HepG2 (cell line): ENCODE measurements around the gene ZNF3. TPM values are rescaled to one million over a fixed set of nuclear protein-coding genes. Genes with fewer than 3 reads are reported as not detected.

Experiments
- AHDC1 ChIP-seq: sonication (generic); formaldehyde crosslinking; IDR thresholded peaks from 2 replicates; pipeline ENCODE4 v1.5.1; 2020; ENCODE audit warnings: mild to moderate bottlenecking, missing genetic modification reagents, borderline replicate concordance
- ATAD3A ChIP-seq: sonication (generic); formaldehyde crosslinking; IDR thresholded peaks from 2 replicates; pipeline ENCODE4 v1.4.0; 2020; ENCODE audit warnings: missing genetic modification reagents
- CEBPG ChIP-seq: IDR thresholded peaks from 2 replicates; pipeline ENCODE4 v1.6.1; 2016
- KDM6A ChIP-seq: IDR thresholded peaks from 2 replicates; pipeline ENCODE4 v1.6.1; 2016; ENCODE audit warnings: low read depth
- NFE2 ChIP-seq: sonication (generic); formaldehyde crosslinking; IDR thresholded peaks from 2 replicates; pipeline ENCODE4 v1.4.0; 2020; ENCODE audit warnings: missing genetic modification reagents
- PTBP1 ChIP-seq: fragments of 200-400 bp; formaldehyde crosslinking; IDR thresholded peaks from 2 replicates; pipeline ENCODE4 v1.6.1; 2018; ENCODE audit warnings: low read length, low read depth; ENCODE audit not compliant: poor library complexity, severe bottlenecking
- USF2 ChIP-seq, 2 experiments: sonication (generic) in 1 of 2; formaldehyde crosslinking in 1 of 2; IDR thresholded peaks; 2 replicates each; pipeline versions ENCODE4 v1.5.1 to v1.6.1; 2011 to 2020; ENCODE audit warnings: borderline replicate concordance in 1 of 2, low read depth in 1 of 2, low read length in 1 of 2, mild to moderate bottlenecking in 1 of 2, missing genetic modification reagents in 1 of 2, moderate library complexity in 1 of 2
- ZNF33A ChIP-seq: sonication (generic); formaldehyde crosslinking; IDR thresholded peaks from 2 replicates; pipeline ENCODE4 v1.5.1; 2020; ENCODE audit warnings: missing genetic modification reagents, mild to moderate bottlenecking, moderate library complexity, borderline replicate concordance
- ZNF747 ChIP-seq: sonication (generic); formaldehyde crosslinking; IDR thresholded peaks from 2 replicates; pipeline ENCODE4 v1.8.1; 2023; ENCODE audit warnings: missing genetic modification reagents, mild to moderate bottlenecking, borderline replicate concordance
- polyA plus RNA-seq, 8 experiments: library from polyadenylated mRNA; depleted of rRNA in 3 of 8; stranded (reverse) in 7 of 8; unstranded in 1 of 8; fragments of >200 nt; fragmentation: Illumina TruSeq in 4 of 8; extraction: Trizol in 4 of 8; gene quantifications; 2 replicates each; pipeline versions ENCODE4 v1.2.1 to v1.2.3, GENCODE V29; 2011 to 2016; ENCODE audit warnings: low read depth in 4 of 8, missing spikeins in 1 of 8, mixed read lengths in 1 of 8; ENCODE audit not compliant: insufficient read depth in 1 of 8
- total RNA-seq, 5 experiments: library from RNA; depleted of rRNA; stranded (reverse); fragments of >200 nt; fragmentation: Illumina TruSeq; extraction: Trizol; gene quantifications; 2 replicates each; pipeline ENCODE4 v1.2.3, GENCODE V29; 2016; ENCODE audit warnings: low read depth in 1 of 5
- TF ChIP-seq, protein P1 (sequence below): sonication (generic); formaldehyde crosslinking; IDR thresholded peaks from 2 replicates; pipeline ENCODE4 v1.5.0; 2020; ENCODE audit warnings: mild to moderate bottlenecking, missing genetic modification reagents, borderline replicate concordance
- TF ChIP-seq, protein P2 (sequence below): IDR thresholded peaks from 2 replicates; pipeline ENCODE4 v1.6.1; 2016; ENCODE audit warnings: missing biosample characterization, missing genetic modification reagents, low read depth

The ZNF3 gene
- total and polyA plus RNA-seq, 2 of the 13 experiments (the other 11 are each of a cell fraction or from before 2014, with no cell fraction given): 33.7 to 56.9 TPM

DNA sequence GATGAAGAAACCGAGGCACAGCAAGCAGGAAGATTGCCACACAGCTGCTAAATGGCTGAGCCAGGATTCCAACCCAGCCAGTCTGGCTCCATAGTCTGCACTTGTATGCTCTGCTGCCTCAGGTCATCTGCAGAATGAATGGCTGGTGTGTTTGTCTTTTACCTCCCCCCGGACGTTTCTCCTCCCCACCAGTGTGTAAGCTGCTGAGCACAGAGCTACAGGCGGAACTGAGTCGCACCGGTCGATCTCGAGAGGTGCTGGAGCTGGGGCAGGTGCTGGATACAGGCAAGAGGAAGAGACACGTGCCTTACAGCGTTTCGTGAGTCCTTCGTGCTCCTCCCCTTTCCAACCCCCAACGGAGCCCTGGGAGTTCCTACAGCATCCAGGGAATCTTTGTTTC lies 40.5 kb upstream of the ZNF3 start (continued):
- TF ChIP-seq AHDC1: no peak
- TF ChIP-seq ATAD3A: no peak
- no peak for TF ChIP-seq ZNF33A
- TF ChIP-seq, protein P1, sequence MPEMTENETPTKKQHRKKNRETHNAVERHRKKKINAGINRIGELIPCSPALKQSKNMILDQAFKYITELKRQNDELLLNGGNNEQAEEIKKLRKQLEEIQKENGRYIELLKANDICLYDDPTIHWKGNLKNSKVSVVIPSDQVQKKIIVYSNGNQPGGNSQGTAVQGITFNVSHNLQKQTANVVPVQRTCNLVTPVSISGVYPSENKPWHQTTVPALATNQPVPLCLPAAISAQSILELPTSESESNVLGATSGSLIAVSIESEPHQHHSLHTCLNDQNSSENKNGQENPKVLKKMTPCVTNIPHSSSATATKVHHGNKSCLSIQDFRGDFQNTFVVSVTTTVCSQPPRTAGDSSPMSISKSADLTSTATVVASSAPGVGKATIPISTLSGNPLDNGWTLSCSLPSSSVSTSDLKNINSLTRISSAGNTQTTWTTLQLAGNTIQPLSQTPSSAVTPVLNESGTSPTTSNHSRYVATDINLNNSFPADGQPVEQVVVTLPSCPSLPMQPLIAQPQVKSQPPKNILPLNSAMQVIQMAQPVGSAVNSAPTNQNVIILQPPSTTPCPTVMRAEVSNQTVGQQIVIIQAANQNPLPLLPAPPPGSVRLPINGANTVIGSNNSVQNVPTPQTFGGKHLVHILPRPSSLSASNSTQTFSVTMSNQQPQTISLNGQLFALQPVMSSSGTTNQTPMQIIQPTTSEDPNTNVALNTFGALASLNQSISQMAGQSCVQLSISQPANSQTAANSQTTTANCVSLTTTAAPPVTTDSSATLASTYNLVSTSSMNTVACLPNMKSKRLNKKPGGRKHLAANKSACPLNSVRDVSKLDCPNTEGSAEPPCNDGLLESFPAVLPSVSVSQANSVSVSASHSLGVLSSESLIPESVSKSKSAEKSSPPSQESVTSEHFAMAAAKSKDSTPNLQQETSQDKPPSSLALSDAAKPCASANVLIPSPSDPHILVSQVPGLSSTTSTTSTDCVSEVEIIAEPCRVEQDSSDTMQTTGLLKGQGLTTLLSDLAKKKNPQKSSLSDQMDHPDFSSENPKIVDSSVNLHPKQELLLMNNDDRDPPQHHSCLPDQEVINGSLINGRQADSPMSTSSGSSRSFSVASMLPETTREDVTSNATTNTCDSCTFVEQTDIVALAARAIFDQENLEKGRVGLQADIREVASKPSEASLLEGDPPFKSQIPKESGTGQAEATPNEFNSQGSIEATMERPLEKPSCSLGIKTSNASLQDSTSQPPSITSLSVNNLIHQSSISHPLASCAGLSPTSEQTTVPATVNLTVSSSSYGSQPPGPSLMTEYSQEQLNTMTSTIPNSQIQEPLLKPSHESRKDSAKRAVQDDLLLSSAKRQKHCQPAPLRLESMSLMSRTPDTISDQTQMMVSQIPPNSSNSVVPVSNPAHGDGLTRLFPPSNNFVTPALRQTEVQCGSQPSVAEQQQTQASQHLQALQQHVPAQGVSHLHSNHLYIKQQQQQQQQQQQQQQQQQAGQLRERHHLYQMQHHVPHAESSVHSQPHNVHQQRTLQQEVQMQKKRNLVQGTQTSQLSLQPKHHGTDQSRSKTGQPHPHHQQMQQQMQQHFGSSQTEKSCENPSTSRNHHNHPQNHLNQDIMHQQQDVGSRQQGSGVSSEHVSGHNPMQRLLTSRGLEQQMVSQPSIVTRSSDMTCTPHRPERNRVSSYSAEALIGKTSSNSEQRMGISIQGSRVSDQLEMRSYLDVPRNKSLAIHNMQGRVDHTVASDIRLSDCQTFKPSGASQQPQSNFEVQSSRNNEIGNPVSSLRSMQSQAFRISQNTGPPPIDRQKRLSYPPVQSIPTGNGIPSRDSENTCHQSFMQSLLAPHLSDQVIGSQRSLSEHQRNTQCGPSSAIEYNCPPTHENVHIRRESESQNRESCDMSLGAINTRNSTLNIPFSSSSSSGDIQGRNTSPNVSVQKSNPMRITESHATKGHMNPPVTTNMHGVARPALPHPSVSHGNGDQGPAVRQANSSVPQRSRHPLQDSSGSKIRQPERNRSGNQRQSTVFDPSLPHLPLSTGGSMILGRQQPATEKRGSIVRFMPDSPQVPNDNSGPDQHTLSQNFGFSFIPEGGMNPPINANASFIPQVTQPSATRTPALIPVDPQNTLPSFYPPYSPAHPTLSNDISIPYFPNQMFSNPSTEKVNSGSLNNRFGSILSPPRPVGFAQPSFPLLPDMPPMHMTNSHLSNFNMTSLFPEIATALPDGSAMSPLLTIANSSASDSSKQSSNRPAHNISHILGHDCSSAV: no peak
- no peak for TF ChIP-seq PTBP1
- no peak for TF ChIP-seq ZNF747 (CRISPR knock-in tag)
- no peak for TF ChIP-seq NFE2 (CRISPR knock-in tag)
- TF ChIP-seq CEBPG (CRISPR knock-in tag): no peak; the same call in 1 of the 2 replicates
- TF ChIP-seq, protein P2, sequence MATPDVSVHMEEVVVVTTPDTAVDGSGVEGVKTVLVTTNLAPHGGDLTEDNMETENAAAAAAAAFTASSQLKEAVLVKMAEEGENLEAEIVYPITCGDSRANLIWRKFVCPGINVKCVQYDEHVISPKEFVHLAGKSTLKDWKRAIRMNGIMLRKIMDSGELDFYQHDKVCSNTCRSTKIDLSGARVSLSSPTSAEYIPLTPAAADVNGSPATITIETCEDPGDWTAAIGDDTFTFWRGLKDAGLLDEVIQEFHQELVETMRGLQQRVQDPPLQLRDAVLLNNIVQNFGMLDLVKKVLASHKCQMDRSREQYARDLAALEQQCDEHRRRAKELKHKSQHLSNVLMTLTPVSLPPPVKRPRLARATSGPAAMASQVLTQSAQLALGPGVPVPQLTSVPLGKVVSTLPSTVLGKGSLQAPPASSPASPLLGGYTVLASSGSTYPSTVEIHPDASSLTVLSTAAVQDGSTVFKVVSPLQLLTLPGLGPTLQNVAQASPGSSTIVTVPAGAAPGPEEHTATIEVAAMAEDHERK (CRISPR knock-in tag): no peak
- TF ChIP-seq USF2 (IDR thresholded peaks at IDR 0.05; ENCODE audit: low read depth, low read length): peak; percentile 26; the same call in 1 of the 2 replicates
- TF ChIP-seq USF2 (CRISPR knock-in tag; IDR thresholded peaks at IDR 0.05; ENCODE audit: borderline replicate concordance): peak; percentile 33; the same call in 1 of the 2 replicates
- TF ChIP-seq KDM6A (CRISPR knock-in tag): no peak
